AG09319 (cell line): ENCODE results near the gene NFIC.

Experiments used
- DNase-seq: peaks from one replicate; pipeline ENCODE4 v3.0.0-alpha.2; 2010; ENCODE audit warnings: low read depth; ENCODE audit errors: extremely low read depth
- TF ChIP-seq, protein P1 (sequence below): IDR thresholded peaks from 2 replicates; pipeline ENCODE4 v1.5.1; 2011; ENCODE audit warnings: low read depth, mild to moderate bottlenecking, inconsistent platforms, low read length, moderate library complexity

Gene NFIC

DNA sequence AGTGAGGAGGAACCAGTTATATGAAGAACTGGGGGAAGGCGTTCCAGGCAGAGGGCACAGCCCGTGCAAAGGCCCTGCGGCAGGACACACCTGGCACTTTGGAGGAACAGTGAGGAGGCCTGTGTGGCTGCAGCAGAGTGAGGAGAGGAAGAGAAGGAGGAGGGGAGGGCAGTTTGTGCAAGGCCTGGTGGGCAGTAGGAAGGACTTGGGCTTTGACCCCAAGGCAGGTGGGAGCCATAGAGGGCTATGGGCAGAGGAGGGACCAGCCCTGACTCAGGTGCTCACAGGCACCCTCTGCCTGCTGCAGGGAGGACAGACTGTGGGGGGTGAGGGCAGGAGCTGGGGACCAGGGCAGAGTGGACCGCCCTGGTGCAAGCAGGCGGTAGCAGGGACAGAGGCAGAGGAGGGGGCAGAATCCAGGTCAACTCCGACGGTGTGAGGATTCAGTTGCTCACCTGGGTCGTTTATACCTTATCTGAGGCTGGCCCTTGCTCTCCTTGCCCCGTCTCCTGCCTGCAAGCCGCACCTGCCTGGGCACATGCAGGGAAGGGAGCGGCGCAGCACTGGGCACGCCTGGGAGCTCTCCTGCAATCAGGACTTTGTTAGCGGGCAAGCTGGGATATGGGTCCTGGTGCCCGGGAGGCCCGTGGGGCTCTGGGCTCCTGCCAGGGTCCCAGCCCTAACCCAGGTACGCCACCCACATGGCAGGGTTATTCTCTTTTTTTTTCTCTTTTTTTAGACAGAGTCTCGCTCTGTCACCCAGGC, 34.8 kb downstream of the NFIC start:
- DNase-seq, result no peak
- TF ChIP-seq, protein P1, sequence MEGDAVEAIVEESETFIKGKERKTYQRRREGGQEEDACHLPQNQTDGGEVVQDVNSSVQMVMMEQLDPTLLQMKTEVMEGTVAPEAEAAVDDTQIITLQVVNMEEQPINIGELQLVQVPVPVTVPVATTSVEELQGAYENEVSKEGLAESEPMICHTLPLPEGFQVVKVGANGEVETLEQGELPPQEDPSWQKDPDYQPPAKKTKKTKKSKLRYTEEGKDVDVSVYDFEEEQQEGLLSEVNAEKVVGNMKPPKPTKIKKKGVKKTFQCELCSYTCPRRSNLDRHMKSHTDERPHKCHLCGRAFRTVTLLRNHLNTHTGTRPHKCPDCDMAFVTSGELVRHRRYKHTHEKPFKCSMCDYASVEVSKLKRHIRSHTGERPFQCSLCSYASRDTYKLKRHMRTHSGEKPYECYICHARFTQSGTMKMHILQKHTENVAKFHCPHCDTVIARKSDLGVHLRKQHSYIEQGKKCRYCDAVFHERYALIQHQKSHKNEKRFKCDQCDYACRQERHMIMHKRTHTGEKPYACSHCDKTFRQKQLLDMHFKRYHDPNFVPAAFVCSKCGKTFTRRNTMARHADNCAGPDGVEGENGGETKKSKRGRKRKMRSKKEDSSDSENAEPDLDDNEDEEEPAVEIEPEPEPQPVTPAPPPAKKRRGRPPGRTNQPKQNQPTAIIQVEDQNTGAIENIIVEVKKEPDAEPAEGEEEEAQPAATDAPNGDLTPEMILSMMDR, result no peak

DNA sequence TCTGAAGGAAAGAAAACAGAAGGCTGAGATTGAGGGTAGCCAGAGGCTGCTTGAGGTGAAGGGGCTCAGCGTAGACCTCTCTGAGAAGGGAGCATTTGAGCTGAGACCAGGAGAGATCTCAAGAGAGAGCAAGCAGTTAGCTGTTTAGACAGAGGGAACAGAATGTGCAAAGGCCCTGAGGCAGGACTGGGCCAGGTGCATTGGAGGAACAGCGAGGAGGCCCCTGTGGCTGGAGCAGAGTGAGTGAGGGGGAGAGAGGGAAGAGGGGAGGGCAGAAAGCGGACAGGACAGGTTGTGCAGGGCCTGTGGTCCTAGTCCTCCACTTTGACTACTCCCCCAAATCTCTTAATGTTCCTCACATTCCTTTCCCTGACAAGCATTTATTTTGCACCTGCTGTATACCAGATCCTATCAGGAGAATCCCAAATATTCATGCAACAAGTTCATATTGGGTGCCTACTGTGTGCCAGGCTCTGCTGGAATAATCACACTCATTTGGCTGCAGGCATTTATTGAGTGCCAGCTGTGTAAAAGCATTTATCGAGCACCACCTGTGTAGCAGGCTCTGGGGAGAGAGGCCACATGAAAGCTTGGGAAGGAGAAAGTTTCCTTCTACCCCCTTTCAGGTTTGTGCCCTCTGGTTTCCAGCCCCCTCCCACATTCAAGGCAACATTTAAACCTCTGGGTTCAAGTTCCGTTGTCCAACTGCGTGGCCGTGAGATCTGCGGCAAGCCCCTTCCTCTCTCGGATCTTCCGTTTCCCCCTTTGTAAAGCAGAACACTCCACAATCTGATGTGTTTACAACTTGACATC, 36.5 kb downstream of the NFIC start:
- DNase-seq, result no peak

DNA sequence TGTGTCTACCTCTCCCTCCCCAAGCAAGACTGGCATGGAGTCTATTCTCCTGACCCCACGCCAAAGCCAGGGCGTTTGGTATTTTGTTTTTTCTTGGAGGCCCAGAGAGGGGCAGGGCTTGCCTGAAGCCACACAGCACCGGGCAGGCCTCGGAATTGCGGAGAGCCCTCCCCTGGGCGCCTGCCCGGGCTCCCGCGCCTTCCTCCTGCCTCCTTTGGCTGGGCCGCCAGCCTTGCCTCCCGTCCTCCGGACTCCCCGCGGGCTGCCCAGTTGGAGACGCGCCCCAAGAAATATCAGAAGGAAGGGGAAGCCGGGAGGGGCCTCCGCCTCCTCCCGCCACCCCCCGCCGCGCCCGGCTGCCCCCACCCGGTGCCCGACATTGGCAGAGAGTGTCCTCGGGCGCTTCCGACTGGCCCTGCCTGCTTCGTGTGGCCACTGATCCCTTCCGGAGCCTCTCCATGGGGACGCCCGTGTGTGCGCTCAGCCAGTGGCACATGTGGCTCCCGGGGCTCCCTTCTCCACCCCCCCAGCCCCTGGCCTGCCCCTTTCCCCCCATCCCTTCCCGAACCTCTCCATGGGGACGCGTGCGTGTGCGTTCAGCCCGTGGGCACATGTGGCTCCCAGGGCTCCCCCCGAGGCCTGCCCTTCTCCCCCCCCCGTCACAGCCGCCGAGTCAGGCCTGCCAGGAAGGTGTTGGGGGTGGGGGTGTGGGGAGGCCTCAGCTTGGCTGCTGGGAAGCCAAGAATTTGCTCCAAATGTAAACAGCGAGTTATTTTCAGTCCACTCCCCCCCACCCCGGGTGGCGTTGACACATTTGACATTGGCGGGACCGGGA, 37.3 kb downstream of the NFIC start:
- TF ChIP-seq, protein P1, result no peak
- DNase-seq, result peak; percentile 97

More for the DNA sequence above, 36.5 kb downstream of the NFIC start:
- TF ChIP-seq, protein P1, result no peak

DNA sequence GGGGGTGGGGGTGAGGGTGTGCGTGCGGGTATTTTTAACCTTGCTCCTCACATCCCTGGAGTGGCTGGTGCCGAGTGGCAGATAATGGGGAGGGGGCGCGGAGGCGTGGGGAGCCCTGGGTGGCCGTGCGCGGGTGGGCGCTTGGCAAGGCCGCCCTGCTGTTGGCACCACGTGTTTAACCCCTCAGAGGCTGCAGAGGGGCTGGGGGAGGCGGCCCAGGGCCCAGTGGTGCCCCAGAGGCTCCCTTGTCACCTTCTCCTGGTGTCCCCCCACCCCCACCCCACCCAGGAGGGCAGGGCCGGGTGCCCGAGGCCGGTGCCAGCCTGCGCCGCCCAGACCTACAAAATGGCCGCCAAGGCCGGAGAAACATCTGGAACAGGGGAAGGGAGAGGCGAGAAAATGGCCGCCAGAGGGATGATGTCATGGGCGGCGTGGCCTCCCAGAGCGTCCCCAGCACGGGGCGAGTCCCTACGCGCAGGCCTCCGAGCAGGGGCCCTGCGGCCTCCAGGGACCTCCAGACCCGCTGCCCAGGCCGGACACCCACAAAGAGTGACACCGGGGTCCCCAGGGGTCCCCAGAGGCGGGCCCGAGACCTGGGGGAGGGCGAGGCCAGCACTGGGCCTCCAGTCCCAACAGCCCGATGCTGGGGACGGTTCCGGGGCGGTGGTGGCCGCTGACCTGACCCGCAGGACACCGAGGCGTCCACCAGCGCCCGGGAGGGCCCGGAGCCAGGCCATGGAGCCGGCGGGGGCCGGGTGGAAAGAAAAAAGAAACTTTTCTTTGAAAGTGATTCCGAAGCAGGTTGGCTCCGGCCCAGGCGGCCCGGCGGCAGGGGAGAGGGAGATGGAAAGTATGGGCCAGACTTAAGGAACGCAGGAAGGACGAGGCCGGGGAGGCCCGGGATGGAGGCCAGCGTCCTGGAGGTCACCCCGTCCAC, 38.2 kb downstream of the NFIC start:
- TF ChIP-seq, protein P1, result no peak
- peak; percentile 82 for DNase-seq

DNA sequence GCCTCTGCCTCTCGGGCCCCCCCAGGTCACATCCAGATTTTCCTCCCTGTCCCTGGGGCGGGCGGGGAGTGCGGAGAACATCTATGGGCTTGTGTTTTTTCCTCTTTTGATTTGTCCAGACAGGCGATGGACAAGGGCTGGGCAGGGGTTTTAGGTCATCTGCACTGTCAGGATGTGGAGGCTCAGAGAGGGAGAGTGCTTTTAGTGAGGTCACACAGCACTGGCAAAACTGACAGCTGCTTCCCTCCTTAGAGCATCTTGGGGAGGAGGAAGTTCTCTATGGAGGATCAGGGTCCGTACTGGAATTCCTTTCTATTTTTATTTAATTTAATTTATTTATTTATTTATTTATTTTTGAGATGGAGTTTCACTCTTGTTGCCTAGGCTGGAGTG, 38.9 kb downstream of the NFIC start:
- DNase-seq, result no peak
- TF ChIP-seq, protein P1, result no peak

DNA sequence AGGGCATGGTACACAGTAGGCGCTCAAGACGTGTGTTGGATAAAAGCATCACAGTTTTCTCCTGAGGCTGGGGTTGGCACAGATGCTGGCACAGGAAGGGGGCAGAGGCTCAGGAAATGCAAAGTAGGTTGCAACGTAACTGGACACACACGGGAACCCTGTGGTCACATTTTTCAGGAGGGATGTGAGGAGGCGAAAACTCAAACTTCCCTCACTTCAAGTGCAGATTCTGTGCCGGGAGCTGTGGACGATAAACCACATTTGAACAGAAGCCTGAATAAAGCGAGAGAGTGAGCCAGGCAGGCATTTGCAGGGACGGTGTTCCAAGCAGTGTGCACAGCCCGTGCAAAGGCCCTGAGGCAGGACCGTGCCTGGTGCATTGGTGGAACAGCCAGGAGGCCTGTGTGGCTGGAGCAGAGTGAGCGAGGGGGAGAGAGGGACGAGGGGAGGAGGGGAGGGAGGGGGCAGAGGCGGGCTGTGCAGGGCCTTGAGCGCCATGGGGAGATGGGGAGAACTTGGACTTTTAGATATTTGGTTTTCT, 40.3 kb downstream of the NFIC start:
- no peak for DNase-seq
- TF ChIP-seq, protein P1, result no peak
